Mesenchymal stem cell (in vitro differentiated cells and primary cell): ENCODE measurements around the gene PROSER1.
"Not testable (repeated sequence)": the region's sequence is repeated elsewhere in the genome, so short reads cannot be mapped to it uniquely, and the experiment has no call there.

Experiments
- DNase-seq: peaks from one replicate; pipeline ENCODE4 v3.0.0-alpha.2; 2013
- H2AFZ ChIP-seq: one replicate; pipeline ENCODE4 v1.6.1; 2013; ENCODE audit warnings: low read depth, mild to moderate bottlenecking, control low read depth, inconsistent platforms, low read length, moderate library complexity
- H2AK5ac ChIP-seq: 2 replicates; pipeline ENCODE4 v1.6.1; 2013; ENCODE audit warnings: low read length, moderate library complexity, mild to moderate bottlenecking, inconsistent platforms; ENCODE audit not compliant: severe bottlenecking
- H2BK120ac ChIP-seq: one replicate; pipeline ENCODE4 v1.6.1; 2013; ENCODE audit warnings: low read depth, mild to moderate bottlenecking, inconsistent platforms, low read length, moderate library complexity
- H2BK12ac ChIP-seq, 2 experiments: one replicate each; pipeline ENCODE4 v1.6.1; 2013; ENCODE audit warnings: inconsistent platforms in 2 of 2, low read length in 2 of 2, mild to moderate bottlenecking in 2 of 2, moderate library complexity in 2 of 2, control low read depth in 1 of 2
- H2BK15ac ChIP-seq: one replicate; pipeline ENCODE4 v1.6.1; 2013; ENCODE audit warnings: mild to moderate bottlenecking, low read depth, inconsistent platforms; ENCODE audit not compliant: poor library complexity, severe bottlenecking
- H2BK5ac ChIP-seq: 2 replicates; pipeline ENCODE4 v1.6.1; 2013; ENCODE audit warnings: low read depth, mild to moderate bottlenecking, low read length, control low read depth, inconsistent platforms; ENCODE audit not compliant: poor library complexity, severe bottlenecking
- H3K14ac ChIP-seq, 2 experiments: one replicate each; pipeline ENCODE4 v1.6.1; 2013; ENCODE audit warnings: inconsistent platforms in 2 of 2, low read length in 2 of 2, control low read depth in 1 of 2, mild to moderate bottlenecking in 1 of 2, moderate library complexity in 1 of 2
- H3K18ac ChIP-seq, 2 experiments: one replicate each; pipeline ENCODE4 v1.6.1; 2013; ENCODE audit warnings: inconsistent platforms in 2 of 2, low read length in 2 of 2, control low read depth in 1 of 2, low read depth in 1 of 2, mild to moderate bottlenecking in 1 of 2
- H3K23ac ChIP-seq, 2 experiments: one replicate each; pipeline ENCODE4 v1.6.1; 2013; ENCODE audit warnings: inconsistent platforms in 2 of 2, low read length in 2 of 2, mild to moderate bottlenecking in 2 of 2, moderate library complexity in 2 of 2, control low read depth in 1 of 2
- H3K27ac ChIP-seq: 2 replicates; pipeline ENCODE4 v1.5.1; 2013; ENCODE audit warnings: mild to moderate bottlenecking, moderate library complexity, low read length, control low read depth, inconsistent platforms; ENCODE audit not compliant: poor library complexity, severe bottlenecking
- H3K27me3 ChIP-seq, 2 experiments: 2 replicates each; pipeline versions ENCODE4 v1.6.1 to v1.7.0; 2013; ENCODE audit warnings: low read length in 2 of 2, mild to moderate bottlenecking in 2 of 2, moderate library complexity in 2 of 2, control low read depth in 1 of 2, inconsistent platforms in 1 of 2; ENCODE audit not compliant: control insufficient read depth in 1 of 2, insufficient read depth in 1 of 2
- H3K36me3 ChIP-seq, 2 experiments: 2 replicates each; pipeline versions ENCODE4 v1.6.1 to v1.7.0; 2013; ENCODE audit warnings: low read length in 2 of 2, control low read depth in 1 of 2, inconsistent platforms in 1 of 2, low read depth in 1 of 2, mild to moderate bottlenecking in 1 of 2; ENCODE audit not compliant: insufficient read depth in 2 of 2, control insufficient read depth in 1 of 2
- H3K4ac ChIP-seq, 2 experiments: one replicate each; pipeline ENCODE4 v1.6.1; 2013; ENCODE audit warnings: inconsistent platforms in 2 of 2, low read length in 2 of 2, mild to moderate bottlenecking in 2 of 2, moderate library complexity in 2 of 2, control low read depth in 1 of 2, low read depth in 1 of 2
- H3K4me1 ChIP-seq: 2 replicates; pipeline ENCODE4 v1.6.1; 2013; ENCODE audit warnings: low read depth, low read length, control low read depth; ENCODE audit not compliant: control insufficient read depth, insufficient read depth
- H3K4me2 ChIP-seq: 2 replicates; pipeline ENCODE4 v1.6.1; 2013; ENCODE audit warnings: low read length, mild to moderate bottlenecking, inconsistent platforms; ENCODE audit not compliant: poor library complexity, severe bottlenecking
- H3K4me3 ChIP-seq, 2 experiments: 2 replicates each; pipeline versions ENCODE4 v1.5.1 to v1.7.0; 2013; ENCODE audit warnings: low read length in 2 of 2, mild to moderate bottlenecking in 2 of 2, control low read depth in 1 of 2, low read depth in 1 of 2; ENCODE audit not compliant: insufficient read depth in 1 of 2
- H3K79me1 ChIP-seq: replicated peaks from 2 replicates; pipeline ENCODE4 v1.6.1; 2013; ENCODE audit warnings: mild to moderate bottlenecking, control low read depth, low read length, inconsistent platforms; ENCODE audit not compliant: poor library complexity, severe bottlenecking
- H3K9ac ChIP-seq: 2 replicates; pipeline ENCODE4 v1.7.0; 2013; ENCODE audit warnings: mild to moderate bottlenecking, low read length, moderate library complexity
- H3K9me3 ChIP-seq: 2 replicates; pipeline ENCODE4 v1.7.0; 2013; ENCODE audit warnings: mild to moderate bottlenecking, low read length; ENCODE audit not compliant: control insufficient read depth
- H4K8ac ChIP-seq: one replicate; pipeline ENCODE4 v1.6.1; 2013; ENCODE audit warnings: inconsistent platforms, mild to moderate bottlenecking, low read length, moderate library complexity
- H4K91ac ChIP-seq: one replicate; pipeline ENCODE4 v1.6.1; 2013; ENCODE audit warnings: mild to moderate bottlenecking, low read length, inconsistent platforms
- WGBS: methylation state at CpG from one replicate; pipeline ENCODE4 v1.1.7; 2013; ENCODE audit warnings: mixed read lengths; 5-methylcytosine and 5-hydroxymethylcytosine counted together

PROSER1 gene

DNA sequence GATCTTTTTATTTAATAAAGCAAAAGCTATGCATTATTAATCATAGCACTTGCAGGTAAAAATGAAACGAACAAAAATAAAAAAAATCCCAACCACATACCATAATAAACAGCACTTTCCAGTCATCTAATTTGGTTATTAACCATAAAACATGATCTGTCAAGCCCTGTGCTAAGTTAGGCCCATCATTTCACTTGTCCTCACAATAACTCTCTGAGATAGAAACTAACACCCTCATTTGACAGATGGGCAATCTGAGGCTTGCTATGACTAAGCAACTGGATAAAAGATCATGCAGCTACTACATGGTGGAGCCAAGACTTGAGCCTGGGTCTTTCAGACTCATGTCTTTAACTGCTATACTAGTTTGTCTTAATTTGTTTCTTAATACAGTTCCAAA, 21.8 kb downstream of the PROSER1 start:
- H2BK15ac ChIP-seq, result no peak overlapping the region
- H3K4me3 ChIP-seq, result no peak overlapping the region
- WGBS, result 95% methylated on average over 1 of the region's 1 CpG
- H3K9ac ChIP-seq, result no peak overlapping the region
- H3K23ac ChIP-seq, result no peak overlapping the region
- H4K8ac ChIP-seq, result no peak overlapping the region
- no peak overlapping the region for H3K18ac ChIP-seq
- no peaks in the 10 kb centered on the region for H3K27me3 ChIP-seq
- no peak overlapping the region for H2AFZ ChIP-seq
- H3K9me3 ChIP-seq, result no peaks in the 10 kb centered on the region
- no peak overlapping the region for H3K14ac ChIP-seq
- H3K4me2 ChIP-seq, result no peak overlapping the region
- H2BK5ac ChIP-seq, result no peak overlapping the region
- H2AK5ac ChIP-seq, result no peak overlapping the region
- peaks cover 11% of the 10 kb centered on the region for H3K79me1 ChIP-seq
- peaks cover 27 to 83% of the 10 kb centered on the region in 2 experiments for H3K36me3 ChIP-seq
- no peak for DNase-seq
- H3K4me1 ChIP-seq, result peaks cover 1% of the 10 kb centered on the region
- no peak overlapping the region for H4K91ac ChIP-seq
- no peak overlapping the region for H2BK12ac ChIP-seq
- H2BK120ac ChIP-seq, result no peak overlapping the region
- no peak overlapping the region for H3K27ac ChIP-seq
- H3K4ac ChIP-seq, result no peak overlapping the region

GRCh38 chr13:39013462-39013861, 24.4 kb downstream of the PROSER1 start:
- Histone ChIP-seq H4K91ac (no peak overlapping the region), H3K27me3 (no peaks in the 10 kb centered on the region), H3K4me3 (no peak overlapping the region), H2AK5ac (no peak overlapping the region), H3K9ac (no peak overlapping the region), H3K9me3 (no peaks in the 10 kb centered on the region), H3K14ac (no peak overlapping the region), H2AFZ (no peak overlapping the region), H2BK120ac (no peak overlapping the region), H2BK15ac (no peak overlapping the region), H3K4me1 (peaks cover 1% of the 10 kb centered on the region), H2BK12ac (no peak overlapping the region), H3K18ac (no peak overlapping the region), H2BK5ac (no peak overlapping the region), H3K23ac (no peak overlapping the region), H4K8ac (no peak overlapping the region), H3K27ac (no peak overlapping the region), H3K79me1 (peaks cover 9% of the 10 kb centered on the region), H3K36me3 (peaks cover 27 to 94% of the 10 kb centered on the region in 2 experiments), H3K4me2 (no peak overlapping the region), H3K4ac (no peak overlapping the region)
- DNase-seq, result no peak
- WGBS, result 97% methylated on average over 5 of the region's 5 CpGs

DNA sequence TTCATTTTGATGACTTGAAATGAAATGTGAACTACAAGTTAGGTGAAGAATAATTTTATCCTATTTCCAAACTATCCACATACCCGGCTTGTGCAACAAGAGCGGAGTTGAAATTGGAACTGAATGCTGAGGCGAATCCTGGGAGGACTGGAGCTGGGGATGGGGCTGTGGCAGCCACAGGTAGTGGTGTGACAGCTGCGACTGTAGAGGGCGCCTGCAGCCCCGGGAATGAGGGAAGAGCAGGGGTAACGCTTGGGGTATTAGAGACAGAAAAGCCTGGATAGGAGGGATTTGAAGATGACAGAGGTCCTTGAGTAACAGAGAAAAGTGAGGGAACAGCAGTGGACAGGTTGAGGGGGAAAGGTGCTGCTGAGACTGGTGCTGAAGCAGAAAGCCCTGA, 25.3 kb downstream of the PROSER1 start:
- Histone ChIP-seq H3K4me2 (no peak overlapping the region), H3K14ac (no peak overlapping the region), H2BK12ac (no peak overlapping the region), H2AFZ (no peak overlapping the region), H2BK120ac (no peak overlapping the region), H2BK5ac (no peak overlapping the region), H2AK5ac (no peak overlapping the region), H4K91ac (no peak overlapping the region), H3K4ac (no peak overlapping the region), H3K4me1 (peaks cover 1% of the 10 kb centered on the region), H3K9me3 (no peaks in the 10 kb centered on the region), H3K27ac (no peak overlapping the region), H3K23ac (no peak overlapping the region), H3K4me3 (no peak overlapping the region), H2BK15ac (no peak overlapping the region), H3K9ac (no peak overlapping the region), H3K27me3 (no peaks in the 10 kb centered on the region), H3K36me3 (peaks cover 24 to 93% of the 10 kb centered on the region in 2 experiments), H3K18ac (no peak overlapping the region), H3K79me1 (peaks cover 9% of the 10 kb centered on the region), H4K8ac (no peak overlapping the region)
- WGBS, result 80% methylated on average over 7 of the region's 7 CpGs
- no peak for DNase-seq

DNA sequence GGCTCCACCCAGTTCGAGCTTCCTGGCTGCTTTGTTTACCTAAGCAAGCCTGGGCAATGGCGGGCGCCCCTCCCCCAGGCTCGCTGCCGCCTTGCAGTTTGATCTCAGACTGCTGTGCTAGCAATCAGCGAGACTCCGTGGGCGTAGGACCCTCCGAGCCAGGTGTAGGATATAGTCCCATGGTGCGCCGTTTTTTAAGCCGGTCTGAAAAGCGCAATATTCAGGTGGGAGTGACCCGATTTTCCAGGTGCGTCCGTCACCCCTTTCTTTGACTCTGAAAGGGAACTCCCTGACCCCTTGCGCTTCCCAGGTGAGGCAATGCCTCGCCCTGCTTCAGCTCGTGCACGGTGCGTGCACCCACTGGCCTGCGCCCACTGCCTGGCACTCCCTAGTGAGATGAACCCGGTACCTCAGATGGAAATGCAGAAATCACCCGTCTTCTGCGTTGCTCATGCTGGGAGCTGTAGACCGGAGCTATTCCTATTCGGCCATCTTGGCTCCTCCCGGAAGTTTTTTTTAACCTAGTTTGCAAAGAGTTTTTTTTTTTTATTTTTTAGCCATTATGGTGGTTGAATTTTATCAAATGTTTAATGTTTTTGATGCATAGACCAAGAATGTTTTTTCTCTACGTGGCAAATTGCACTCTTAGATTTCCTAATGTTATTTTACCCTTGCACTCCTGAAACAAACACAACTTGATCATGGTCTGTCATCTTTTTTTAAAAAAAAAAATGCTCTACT, 31.3 kb downstream of the PROSER1 start:
- not testable (repeated sequence) for H3K14ac ChIP-seq, H2AK5ac ChIP-seq, H2AFZ ChIP-seq, H3K4me3 ChIP-seq, H3K18ac ChIP-seq, H3K27me3 ChIP-seq, DNase-seq, H2BK5ac ChIP-seq, H3K4me1 ChIP-seq, H2BK12ac ChIP-seq, H4K8ac ChIP-seq, H2BK120ac ChIP-seq, H3K79me1 ChIP-seq, H4K91ac ChIP-seq, H3K4me2 ChIP-seq, H3K27ac ChIP-seq, H3K23ac ChIP-seq, H2BK15ac ChIP-seq, H3K4ac ChIP-seq, H3K9me3 ChIP-seq, H3K9ac ChIP-seq
- WGBS, result 79% methylated on average over 26 of the region's 29 CpGs
- peaks cover 3 to 34% of the 10 kb centered on the region in 2 experiments for H3K36me3 ChIP-seq
